CD4-positive, alpha-beta T cell treated with Interleukin-17A for 1 hour (primary cell): ENCODE results near the gene HLA-B.
A peak's percentile ranks its signal among the peaks of the same experiment; 100 is the strongest.
"Not testable (repeated sequence)": the region's sequence is repeated elsewhere in the genome, so short reads cannot be mapped to it uniquely, and the experiment has no call there.

Experiments
- DNase-seq: peaks from one replicate; pipeline ENCODE4 v3.0.0-alpha.2; 2020

The HLA-B gene

GRCh38 chr6:31356946-31357466, at the start of gene HLA-B:
TSS of gene HLA-B (minus strand) at chr6:31357179. CDS start at chr6:31357158, 21 bp downstream.
- DNase-seq, result peak; percentile 87

DNA sequence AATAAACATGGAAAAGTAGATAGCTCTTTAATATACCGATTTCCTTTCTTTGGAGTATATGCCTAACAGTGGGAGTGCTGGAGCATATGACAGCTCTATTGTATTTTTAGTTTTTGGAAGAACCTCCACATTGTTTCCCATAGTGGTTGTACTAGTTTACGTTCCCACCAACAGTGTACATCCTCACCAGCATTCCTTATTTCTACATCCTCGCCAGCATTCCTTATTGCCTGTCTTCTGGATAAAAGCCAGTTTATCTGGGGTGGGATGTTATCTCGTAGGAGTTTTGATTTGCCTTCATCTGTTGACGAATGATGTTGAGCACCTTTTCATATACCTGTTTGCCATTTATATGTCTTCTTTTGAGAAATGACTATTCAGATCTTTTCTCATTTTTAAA, 49.0 kb upstream of the HLA-B start:
- no peak for DNase-seq

GRCh38 chr6:31404061-31404364, 47.0 kb upstream of the HLA-B start:
- DNase-seq, result not testable (repeated sequence)

DNA sequence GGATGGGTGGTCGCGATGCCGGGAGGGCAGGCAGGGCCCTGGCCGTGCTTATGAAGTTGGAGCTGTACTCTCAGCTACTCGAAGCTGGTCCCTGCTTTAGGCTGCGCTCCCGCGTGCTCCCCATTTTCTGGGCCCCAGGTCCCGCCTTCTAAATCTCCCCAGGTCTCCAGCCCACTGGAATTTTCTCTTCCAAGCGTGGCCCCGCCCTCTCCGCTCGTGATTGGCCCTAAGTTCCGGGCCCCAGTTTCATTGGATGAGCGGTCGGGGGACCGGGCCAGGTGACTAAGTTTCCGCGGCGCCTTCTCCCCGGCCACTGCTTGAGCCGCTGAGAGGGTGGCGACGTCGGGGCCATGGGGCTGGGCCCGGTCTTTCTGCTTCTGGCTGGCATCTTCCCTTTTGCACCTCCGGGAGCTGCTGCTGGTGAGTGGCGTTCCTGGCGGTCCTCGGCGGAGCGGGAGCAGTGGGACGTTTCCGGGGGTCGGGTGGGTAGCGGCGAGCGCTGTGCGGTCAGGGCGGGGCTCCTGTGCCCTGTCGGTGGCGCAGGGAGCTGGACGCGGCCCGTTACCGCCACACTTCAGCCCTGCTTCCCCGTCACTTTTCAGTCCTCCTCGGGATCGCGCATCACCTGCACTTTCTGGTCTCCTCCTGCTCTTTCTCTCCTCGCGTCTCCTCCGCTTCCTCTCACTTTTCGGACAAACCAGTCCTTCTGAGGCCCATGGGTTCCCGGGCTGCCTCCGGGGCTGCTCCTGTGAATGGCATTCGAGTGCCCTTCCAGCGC, 46.5 kb upstream of the HLA-B start, which contains the start of gene MICA:
TSS of gene MICA (plus strand) at position 313 of the 778 bp plus-strand sequence. CDS start at position 351, 38 bp downstream.
- peak; percentile 75 for DNase-seq

DNA sequence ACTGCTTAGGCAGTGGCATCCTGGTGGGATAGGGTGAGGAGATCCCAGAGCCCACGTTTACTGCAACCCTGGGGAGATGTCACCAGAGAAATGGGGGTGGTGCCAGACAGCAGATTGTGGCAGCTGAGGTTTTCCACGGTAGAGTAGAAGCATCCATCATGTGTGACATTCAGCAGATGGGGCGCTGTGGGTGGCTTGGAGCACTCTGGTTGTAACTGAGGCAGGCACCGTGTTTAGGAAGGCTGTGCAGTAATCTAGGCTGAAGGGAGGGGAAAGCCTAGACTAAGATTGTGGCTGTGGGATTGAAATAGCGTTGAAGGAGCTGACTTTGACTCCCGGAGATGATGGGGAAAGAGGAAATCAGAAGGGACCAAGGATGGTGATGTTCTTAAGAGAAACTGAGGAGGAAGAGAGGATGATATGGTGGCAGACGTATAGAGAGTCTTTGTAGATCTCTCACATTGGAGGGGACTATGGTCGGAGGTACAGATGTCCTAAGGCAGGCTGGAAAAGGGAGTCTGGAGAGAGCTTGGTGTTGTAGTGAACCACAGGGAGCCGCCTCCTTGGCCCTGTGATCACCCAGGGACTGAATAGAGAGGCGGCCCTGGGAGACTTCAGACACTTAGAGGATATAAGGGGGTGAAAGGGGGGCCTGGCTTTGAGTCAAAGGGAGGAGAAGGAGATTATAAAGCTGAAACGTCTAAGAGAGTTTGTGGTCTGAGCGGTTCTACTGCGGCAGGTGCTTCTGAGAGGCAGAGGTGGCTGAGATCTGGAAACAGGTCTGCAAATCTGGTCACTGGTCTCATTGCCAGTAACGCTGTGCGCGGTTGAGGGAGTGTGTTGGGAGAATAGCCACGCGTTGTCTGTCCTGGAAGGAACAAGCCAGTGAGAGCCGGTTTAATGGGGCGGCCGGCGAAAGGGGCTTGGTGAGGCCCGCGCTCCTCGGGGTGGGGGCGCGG, 45.6 kb upstream of the HLA-B start:
- DNase-seq, result peak; percentile 49

DNA sequence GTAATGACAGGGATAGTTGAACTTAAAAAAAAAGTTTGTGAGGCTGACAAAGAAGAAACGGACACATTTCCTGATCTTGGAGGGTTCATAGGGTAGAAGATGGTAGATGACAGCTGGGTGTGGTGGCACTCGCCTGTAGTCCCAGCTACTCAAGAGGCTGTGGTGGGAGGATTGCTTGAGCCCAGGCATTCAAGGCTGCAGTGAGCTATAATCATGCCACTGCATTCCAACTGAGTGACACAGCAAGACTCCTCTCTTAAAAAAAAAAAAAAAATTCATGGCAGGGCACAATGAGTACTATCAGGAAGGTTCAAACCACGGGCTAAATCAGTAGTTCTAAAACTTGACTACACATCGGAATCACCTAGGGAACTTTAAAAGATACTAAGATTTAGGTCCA, 44.4 kb upstream of the HLA-B start:
- peak; percentile 18 for DNase-seq

DNA sequence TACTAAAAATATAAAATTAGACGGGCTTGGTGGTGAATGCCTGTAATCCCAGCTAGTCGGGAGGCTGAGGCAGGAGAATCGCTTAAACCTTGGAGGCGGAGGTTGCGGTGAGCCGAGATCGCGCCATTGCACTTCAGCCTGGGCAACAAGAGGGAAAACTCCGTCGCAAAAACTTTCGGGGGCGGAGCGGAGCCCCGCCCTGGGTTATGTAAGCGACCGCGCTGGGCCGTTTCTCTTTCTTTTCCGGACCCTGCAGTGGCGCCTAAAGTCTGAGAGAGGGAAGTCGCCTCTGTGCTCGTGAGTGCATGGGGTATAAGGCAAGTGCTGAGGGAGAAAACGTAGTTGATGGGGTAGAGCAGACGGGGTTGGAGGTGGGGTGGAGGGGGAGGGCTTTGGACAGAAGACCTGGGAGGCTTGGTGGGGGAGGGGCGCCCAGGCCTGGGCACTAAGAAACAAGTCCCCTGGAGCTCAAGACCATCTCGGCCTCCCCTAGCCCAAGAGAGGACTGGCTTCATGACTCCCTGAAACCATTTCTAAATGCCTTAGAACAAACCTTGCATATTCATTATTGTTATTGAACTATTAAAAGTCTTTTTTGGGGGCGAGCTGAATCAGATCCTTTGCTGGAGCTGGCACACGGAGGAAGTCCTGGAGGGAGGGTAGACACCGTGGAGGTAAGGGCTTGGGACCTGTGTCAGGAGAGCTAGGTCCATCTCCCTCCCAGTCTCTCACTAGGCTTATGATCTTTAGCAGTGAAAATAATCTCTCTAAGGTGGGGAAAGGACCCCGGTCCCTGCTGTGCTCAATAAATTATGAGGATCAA, 43.7 kb upstream of the HLA-B start:
- DNase-seq, result peak; percentile 86

- peak; percentile 59 for DNase-seq
These were observed 42.8 kb upstream of the HLA-B start for GRCh38 chr6:31399589-31400466.

DNA sequence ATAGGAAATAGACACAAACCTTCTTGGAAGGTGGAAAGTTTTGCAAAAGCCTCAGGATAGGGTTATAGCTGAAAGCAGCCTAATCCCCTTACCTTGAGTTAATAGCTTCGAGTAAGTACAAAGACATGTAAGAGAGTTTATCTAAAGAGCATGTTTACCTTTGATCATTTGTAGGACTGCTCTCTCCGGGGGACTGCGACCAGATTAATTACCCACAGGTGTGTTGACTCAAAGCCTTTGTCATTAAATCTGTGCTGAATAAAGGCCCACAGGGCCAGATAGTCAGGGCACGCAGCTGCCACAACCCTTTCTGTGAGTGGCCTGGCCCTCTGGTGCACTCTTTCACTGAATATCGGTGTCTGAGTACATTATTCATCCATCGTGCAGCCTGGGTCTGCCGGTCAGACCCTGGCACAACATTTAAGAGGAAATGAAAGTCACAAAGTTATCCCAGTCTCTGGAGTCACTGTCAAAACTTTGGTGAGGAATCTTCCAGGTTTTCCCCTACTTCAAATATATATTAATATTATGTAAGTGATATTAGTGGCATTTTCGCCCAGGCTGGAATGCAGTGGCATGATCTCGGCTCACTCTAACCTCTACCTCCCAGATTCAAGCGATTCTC, 41.0 kb upstream of the HLA-B start:
- DNase-seq, result no peak

GRCh38 chr6:31397153-31397499, 40.1 kb upstream of the HLA-B start:
- not testable (repeated sequence) for DNase-seq

GRCh38 chr6:31396422-31397152, 39.6 kb upstream of the HLA-B start:
- DNase-seq, result peak; percentile 91

- no peak for DNase-seq
These were observed 38.9 kb upstream of the HLA-B start for GRCh38 chr6:31395832-31396231.

GRCh38 chr6:31394381-31394780, 37.4 kb upstream of the HLA-B start:
- no peak for DNase-seq

DNA sequence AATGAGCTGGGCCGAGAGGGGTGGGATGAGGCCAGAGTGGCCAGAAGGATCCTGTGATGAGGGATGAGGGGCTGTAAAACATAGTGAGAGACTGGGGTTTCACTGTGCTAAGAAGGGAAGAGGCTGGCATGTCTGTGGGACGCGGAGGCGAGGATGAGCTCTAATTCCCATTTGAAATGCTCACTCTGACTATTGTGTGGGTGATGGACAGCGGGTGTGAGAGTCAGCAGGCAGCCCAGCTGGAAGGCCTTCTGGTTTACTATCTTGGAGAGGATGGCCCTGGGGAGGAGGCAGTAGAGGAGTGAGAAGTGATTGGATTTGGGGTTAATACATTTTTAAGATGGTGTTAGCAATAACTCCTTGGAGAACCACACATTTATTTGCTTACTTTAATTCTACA, 37.0 kb upstream of the HLA-B start:
- DNase-seq, result no peak

- DNase-seq, result not testable (repeated sequence)
These were observed 32.8 kb upstream of the HLA-B start for GRCh38 chr6:31389802-31390132.

GRCh38 chr6:31388916-31389801, 32.2 kb upstream of the HLA-B start:
- DNase-seq, result not testable (repeated sequence)

- DNase-seq, result no peak
These were observed 30.0 kb upstream of the HLA-B start for GRCh38 chr6:31386977-31387376.

DNA sequence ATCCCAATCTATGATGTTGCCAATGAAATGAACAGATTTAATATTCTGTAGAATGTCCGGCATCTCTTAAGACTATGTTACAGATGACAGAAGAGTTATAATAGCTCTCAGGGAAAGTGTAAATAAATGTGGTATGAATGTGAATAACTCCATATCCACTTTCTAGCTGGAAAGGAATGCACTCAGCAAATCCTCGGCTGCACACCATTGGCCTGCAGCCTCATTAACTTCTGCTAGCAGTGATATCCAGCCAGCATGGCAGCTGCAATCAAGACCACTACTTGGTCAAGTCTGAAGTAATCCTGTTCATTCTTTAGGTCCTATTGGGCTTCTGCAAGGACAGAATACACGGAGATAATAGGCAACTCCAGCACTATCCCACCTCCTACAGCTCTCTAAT, 29.1 kb upstream of the HLA-B start:
- no peak for DNase-seq

DNA sequence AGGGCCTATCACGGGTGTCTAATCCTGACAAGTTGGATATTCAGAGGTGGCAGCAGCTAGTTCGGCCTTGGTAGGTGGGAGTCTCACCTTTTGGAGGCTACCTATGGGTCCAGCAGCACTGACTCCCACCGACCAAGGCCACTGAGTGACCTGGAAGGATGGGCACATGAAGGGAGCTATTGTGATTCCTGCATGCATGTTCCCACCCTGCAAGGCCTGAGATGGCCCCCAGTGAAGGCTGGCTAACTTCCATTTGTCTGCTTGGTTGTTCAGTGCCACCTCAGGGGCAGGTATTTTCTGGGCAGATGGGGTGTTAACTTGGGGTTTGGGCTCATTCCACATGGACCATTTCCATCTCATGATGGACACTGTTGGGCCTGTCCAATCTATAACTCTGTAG, 28.1 kb upstream of the HLA-B start:
- no peak for DNase-seq

- DNase-seq, result no peak
These were observed 26.2 kb upstream of the HLA-B start for GRCh38 chr6:31383149-31383548.
